HK-2 (cell line): ENCODE measurements around the gene MBD6.

Experiments used
- DNase-seq: peaks from one replicate; pipeline ENCODE4 v3.0.0-alpha.2; 2018; ENCODE audit not compliant: unreplicated experiment

Gene MBD6

DNA sequence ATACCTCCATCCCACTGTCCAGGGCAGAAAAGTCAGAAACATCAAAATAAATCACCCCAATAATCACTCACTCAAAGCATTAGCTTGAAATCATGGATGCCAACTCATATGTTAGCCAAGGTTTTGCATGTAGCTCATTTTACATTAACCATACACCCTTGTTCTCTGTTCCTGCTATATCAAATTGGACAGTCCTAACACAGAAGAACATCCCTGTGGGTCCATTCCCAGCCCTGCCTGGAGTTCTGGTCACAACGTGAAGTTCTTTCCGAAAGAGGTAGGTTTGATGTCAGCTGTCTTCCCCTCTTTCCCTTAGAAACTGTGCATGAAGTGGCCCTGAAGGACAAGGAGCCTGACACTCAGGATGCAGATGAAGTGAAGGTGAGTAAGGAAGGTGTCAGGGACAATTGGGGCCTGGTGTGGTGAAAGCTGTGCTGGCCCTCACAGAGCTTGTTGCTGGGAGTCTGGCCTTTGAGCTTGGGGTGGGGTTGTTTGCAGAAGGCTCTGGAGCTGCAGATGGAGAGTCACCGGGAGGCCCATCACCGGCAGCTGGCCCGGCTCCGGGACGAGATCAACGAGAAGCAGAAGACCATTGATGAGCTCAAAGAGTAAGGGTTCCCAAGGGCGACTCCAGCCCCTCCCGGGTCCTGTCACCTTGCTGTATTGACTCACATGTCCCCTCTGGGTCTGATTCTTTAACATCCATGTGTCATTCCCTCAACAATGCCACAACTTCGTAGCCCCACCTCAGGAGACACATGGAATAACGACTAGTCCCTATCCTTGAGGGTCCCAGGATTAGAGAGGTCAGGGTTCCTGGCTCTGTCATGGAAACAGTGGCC, 53.4 kb downstream of the MBD6 start:
- DNase-seq, result no peak

DNA sequence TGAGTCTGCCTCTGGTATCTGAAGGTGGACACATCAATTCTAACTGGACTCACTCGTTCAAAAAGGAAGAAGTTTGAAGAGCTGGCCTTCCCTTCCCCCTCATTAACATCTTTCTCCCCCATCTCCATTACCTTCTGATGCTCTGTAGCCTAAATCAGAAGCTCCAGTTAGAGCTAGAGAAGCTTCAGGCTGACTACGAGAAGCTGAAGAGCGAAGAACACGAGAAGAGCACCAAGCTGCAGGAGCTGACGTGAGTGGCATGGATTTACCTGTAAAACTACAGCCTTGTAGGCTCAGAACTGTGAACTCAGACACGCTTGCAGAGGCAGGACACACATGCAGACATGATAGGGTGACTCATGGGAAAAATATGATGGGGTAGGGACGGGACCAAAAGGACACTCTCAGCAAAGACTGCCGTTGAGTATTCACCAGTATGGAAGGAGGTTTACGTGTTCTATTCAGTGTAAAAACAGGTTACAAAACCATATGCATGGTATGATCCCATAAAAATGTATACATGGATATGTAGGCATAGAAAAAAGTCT, 54.1 kb downstream of the MBD6 start:
- DNase-seq, result no peak

DNA sequence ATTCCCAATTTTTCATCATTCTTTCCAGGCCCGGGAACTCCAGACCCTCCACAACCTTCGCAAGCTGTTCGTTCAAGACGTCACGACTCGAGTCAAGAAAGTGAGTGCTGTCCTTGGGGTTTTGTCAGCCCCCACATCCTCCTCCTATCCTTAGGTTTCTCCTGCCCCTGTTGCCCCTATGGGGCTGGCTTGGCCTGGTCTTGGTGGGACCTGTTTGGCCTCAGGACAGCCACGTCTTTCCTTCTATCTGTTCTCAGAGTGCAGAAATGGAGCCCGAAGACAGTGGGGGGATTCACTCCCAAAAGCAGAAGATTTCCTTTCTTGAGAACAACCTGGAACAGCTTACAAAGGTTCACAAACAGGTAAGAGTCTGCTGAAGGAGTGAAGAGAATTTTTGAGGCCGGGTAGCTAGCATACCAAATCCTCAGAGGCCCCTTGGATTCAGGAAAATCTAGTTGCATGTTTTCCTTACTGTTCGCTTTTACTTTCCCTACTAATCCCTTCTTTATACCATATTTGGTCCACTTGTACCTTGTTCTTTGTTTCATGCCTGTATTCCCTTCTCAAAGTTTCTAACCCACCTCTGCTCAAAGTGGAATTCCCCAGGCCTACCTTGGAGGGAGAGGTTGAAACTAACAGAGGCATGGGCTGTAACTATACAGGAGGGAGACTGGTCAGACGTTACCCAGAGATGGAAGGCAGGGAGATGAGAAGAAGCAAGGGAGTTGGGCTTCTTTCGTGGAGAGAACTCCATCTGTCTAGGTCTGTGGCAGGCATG, 55.5 kb downstream of the MBD6 start:
- DNase-seq, result no peak

DNA sequence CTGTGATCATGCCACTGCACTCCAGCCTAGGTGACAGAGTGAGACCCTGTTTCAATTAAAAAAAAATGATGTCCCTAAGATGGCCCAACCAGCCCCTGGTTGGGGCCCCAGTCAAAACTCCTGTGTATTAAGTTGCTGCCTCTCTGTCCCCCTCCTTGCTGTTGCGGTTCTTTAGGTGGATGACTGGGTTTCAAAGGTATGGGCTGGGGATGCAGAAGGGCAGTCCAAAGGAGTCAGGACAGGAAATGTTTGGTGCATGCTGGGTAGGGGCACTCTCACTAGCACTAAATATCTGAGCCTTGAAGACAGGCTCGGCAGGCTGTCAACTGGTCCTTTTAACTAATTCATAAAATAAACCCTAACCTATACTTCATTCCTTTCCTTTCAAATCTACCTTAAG, 56.4 kb downstream of the MBD6 start:
- DNase-seq, result no peak
